HG03575 (cell line): Measurements from ENCODE around the gene DCST1.

Source experiments
- ATAC-seq: cut with Tn5 transposase; IDR thresholded peaks from one replicate; pipeline ENCODE4 v1.9.1; 2021; ENCODE audit not compliant: unreplicated experiment, insufficient number of reproducible peaks, low FRiP score; ENCODE audit errors: extremely low read depth

Gene DCST1

DNA sequence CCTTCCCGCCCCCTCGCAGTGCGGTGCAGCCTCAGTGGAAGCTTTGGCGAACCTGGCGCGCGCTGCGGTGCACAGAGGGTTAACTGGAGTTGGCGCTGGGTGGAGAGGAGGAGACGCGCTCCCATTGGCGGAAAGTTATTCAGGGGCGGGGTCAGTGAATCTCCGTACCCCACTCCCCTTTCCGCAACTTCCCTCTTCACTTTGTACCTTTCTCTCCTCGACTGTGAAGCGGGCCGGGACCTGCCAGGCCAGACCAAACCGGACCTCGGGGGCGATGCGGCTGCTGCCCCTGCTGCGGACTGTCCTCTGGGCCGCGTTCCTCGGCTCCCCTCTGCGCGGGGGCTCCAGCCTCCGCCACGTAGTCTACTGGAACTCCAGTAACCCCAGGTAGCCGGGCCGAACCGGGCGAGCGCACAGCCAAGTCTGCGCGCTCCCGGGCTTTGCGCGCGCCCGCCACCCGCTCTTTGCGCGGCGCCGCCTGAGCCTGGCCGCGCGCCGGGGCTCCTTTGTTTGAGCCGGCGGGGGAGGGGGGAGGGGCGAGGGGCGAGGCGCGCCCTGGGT, 30.0 kb downstream of the DCST1 start, which contains the start of gene EFNA4:
Gene EFNA4, plus strand, starts transcription at position 191 of the 561 bp plus-strand sequence. Its CDS starts 84 bp downstream, at position 275.
- no peak for ATAC-seq

- ATAC-seq = no peak
These were observed 30.6 kb downstream of the DCST1 start for GRCh38 chr1:155064111-155064831.

GRCh38 chr1:155064832-155065429, 31.3 kb downstream of the DCST1 start:
- ATAC-seq = no peak

GRCh38 chr1:155066777-155067176, 33.2 kb downstream of the DCST1 start:
- ATAC-seq = no peak

DNA sequence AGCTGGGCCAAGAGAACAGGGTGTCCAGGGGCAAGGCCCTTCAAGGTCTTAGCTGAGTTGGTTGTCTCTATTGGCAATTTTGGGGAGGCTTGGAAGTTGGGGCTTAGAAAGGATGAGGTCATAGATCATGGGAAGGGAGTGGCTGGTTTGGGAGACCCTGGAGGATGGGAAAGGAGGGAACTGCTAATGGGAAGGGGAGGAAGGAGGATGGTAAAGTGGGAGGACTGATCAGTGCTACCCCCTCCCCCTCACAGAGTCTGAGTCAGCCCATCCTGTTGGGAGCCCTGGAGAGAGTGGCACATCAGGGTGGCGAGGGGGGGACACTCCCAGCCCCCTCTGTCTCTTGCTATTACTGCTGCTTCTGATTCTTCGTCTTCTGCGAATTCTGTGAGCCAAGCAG, 35.0 kb downstream of the DCST1 start:
- no peak for ATAC-seq

DNA sequence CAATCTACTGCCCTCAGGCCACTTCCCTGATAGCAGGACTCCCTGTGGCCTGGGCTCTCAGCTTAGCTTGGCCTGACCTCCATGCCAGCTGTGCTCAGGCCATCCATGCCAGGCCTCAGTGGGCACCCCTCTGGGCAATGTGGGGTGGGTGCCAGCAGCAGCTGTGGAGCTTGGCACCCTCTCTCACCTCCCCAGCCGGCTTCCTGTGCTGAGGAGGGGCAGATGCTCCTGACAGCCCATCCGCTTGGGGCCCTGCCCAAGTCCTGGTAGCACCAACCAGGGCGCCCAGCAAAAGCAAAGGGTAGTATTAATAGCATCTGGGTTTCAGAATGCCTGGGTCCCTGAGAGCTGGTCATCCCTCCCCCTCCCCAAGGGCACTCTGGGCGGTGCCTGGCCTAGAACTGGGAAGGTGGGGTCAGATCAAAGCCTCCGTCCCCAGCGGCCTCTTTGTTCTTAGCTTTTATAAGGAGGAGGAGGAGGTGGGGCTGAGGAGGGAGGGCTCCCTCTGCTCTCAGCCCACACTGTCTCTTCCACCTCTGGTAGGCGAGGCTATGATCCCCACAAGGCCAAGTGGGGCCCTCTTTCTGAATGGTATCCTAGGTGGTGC, 36.0 kb downstream of the DCST1 start:
- no peak for ATAC-seq

DNA sequence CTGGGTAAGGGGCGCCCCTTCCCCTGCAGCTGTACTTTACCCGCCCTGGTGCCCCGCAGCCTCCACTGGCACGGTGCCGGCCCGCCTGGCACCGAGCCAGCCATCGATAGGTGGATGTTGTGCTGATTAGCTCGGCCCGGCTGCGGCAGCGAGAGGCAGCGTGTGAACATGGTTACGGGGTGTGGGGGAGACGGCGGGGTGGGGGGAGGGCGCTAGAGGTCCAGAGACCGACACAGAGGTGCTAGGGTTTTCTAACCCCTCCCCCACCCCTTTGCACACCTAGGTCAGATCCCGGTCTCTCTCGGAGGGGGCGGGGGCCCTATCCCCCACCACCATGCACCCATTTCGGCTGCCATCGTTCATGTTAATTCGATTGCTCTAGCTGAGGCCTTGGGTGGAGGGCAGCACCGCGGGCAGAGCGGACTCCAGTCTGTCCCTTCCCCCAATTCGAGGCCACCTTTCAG, 36.6 kb downstream of the DCST1 start:
- no peak for ATAC-seq

- ATAC-seq = no peak
These were observed 37.3 kb downstream of the DCST1 start for GRCh38 chr1:155070721-155071569.

GRCh38 chr1:155071701-155072100, 38.1 kb downstream of the DCST1 start:
- ATAC-seq = no peak

DNA sequence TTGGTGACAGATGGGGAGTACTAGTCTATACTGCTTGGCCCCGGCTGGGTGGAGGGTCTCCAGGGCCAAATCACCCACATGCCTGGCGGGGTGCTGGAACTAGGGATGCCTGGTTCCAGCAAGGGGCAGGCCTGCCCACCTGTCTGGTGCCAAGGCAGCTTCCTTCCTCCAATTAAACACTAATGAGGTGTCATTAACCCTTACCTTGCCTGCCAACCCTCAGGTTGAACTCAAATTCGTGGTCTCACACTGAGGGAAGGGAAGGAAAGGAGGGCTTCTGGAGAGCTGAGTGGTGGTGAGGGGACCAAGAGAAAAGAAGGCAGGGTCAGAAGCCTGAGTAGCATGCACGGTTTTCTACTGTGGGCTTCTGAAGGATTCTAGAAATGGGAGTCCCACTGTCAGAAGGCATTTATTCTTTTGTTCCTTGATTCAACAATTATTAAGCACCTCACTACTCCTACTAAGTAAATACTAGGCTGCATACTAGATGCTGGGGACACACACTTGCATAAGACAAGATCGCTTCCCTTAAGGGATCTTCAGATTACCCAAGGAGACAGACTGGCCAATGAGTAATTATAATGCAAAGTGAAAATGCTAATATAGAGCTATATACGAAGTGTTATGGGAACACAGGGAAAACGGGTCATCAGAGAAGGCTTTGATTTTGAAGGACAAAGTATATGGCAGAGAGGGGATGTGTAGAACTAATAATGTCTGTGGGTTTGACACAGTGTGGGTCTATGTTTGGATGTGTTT, 39.1 kb downstream of the DCST1 start:
- ATAC-seq = no peak

- no peak for ATAC-seq
These were observed 40.0 kb downstream of the DCST1 start for GRCh38 chr1:155073377-155074242.

- ATAC-seq = no peak
These were observed 41.9 kb downstream of the DCST1 start for GRCh38 chr1:155075535-155075934.

DNA sequence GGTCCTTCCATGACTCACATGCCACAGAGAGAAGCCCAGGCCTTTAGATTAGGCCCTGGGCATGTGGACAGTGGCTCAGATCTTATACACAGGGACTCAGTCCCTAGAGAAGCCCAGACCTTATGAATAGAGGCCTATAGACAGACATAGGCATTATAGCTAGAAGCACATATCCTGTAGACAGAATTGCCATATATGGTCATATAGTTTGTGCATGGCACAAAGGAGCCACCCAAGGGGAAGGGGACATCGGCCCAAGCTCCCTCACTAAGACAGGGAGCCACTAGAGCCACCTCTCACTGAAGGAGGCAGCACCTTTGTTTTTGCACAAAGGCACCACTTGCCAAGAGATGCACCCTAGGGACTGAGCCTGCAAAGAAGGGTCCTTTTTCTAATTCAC, 42.7 kb downstream of the DCST1 start:
- no peak for ATAC-seq

- ATAC-seq = no peak
These were observed 43.7 kb downstream of the DCST1 start for GRCh38 chr1:155077346-155077745.

DNA sequence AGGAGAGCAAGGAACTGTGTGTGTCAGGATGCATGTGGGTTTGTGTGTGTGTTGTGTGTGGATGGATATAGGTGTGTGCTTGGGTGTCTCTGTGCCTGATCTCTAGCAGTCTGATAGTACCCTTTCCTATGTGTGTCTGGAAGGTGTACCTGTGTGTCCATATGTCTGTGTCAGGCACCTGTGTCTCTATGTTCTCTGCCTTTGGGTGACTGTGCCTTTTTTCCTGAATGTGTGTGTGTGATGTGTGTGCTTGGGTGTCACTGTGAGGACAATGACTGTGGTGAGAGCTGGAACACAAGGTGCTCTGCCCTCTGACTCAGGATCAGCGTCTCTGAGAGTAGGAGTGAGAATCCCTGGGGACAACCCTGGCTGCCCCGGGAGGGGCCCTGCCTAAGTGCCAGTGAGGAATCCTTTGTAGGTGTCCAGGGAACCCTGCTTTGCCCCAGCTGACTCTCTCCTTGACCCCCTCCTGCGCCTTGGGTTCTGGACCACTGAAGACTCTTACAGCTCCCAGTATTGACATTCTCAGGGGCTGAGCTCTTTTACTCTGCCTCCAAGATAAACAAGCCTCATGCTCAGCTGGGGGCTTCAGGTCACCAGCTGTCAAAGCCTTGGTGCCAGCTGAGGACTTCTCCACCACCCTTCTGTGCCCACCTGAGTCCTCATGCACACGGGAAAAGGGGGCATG, 44.3 kb downstream of the DCST1 start:
- no peak for ATAC-seq

- ATAC-seq = no peak
These were observed 45.0 kb downstream of the DCST1 start, which contains the start of gene EFNA3 for GRCh38 chr1:155078469-155079209. Gene EFNA3, plus strand, starts transcription at chr1:155078837. Its CDS starts 105 bp downstream, at chr1:155078942.
